ENCODE results near the gene NRROS. TPM values are rescaled to one million over a fixed set of nuclear protein-coding genes. Genes with fewer than 3 reads are reported as not detected.

The NRROS gene
- total and polyA plus RNA-seq, 3 experiments from 2014 or later: 3.5 to 17.0 (median 15.6) TPM

GRCh38 chr3:196651819-196652218 is 12.3 kb downstream of the NRROS start:
- no peak overlapping the region for H3K4me3 Mint-ChIP-seq
- DNase-seq: peak in 1 of 5 donors; percentile 12
- ChIA-PET CTCF (no interaction called here), POLR2A (no interaction called here)
- no peaks in the 10 kb centered on the region for H3K27me3 Mint-ChIP-seq
- no peaks in the 10 kb centered on the region for H3K9me3 Mint-ChIP-seq
- peak overlapping the region in 6 of 8 donors; percentile 28 to 94 (median 79) for H3K27ac Mint-ChIP-seq
- H3K4me3 ChIP-seq (ENCODE audit: low read length): no peak overlapping the region
- no peak overlapping the region for H3K27ac ChIP-seq (ENCODE audit: low read depth, low read length)
- H3K9me3 ChIP-seq (ENCODE audit: low read length): no peaks in the 10 kb centered on the region
- peaks cover 16% of the 10 kb centered on the region for H3K4me1 ChIP-seq (ENCODE audit: insufficient read depth, low read length)
- peaks cover 33 to 51% (median 50%) of the 10 kb centered on the region in 3 donors for H3K4me1 Mint-ChIP-seq
- H3K36me3 Mint-ChIP-seq: peaks cover 0 to 54% (median 15%) of the 10 kb centered on the region in 3 donors
- peaks cover 15% of the 10 kb centered on the region for H3K36me3 ChIP-seq (ENCODE audit: insufficient read depth, low read length)
- no peaks in the 10 kb centered on the region for H3K27me3 ChIP-seq (ENCODE audit: insufficient read depth, low read length, poor library complexity, severe bottlenecking)

- Histone ChIP-seq H3K27ac (ENCODE audit: low read depth, low read length) (no peak overlapping the region), H3K4me3 (ENCODE audit: low read length) (no peak overlapping the region), H3K27me3 (ENCODE audit: insufficient read depth, low read length, poor library complexity, severe bottlenecking) (no peaks in the 10 kb centered on the region), H3K9me3 (ENCODE audit: low read length) (no peaks in the 10 kb centered on the region), H3K36me3 (ENCODE audit: insufficient read depth, low read length) (peaks cover 15% of the 10 kb centered on the region), H3K4me1 (ENCODE audit: insufficient read depth, low read length) (peaks cover 16% of the 10 kb centered on the region)
- H3K36me3 Mint-ChIP-seq: peaks cover 4 to 60% (median 14%) of the 10 kb centered on the region in 3 donors
- H3K27ac Mint-ChIP-seq: peak overlapping the region in 7 of 8 donors; percentile 57 to 95 (median 77)
- no peak overlapping the region for H3K4me3 Mint-ChIP-seq
- no peaks in the 10 kb centered on the region for H3K9me3 Mint-ChIP-seq
- peak in 1 of 5 donors; percentile 17 for DNase-seq
- ChIA-PET CTCF (interaction anchor here (1.6 kb wide), 1 partner anchor 43 kb away, joined by 6 read pairs; no protein-coding TSS in a partner anchor), POLR2A (no interaction called here)
- H3K27me3 Mint-ChIP-seq: no peaks in the 10 kb centered on the region
- H3K4me1 Mint-ChIP-seq: peaks cover 28 to 43% (median 43%) of the 10 kb centered on the region in 3 donors
Observed at GRCh38 chr3:196652961-196653795, 13.7 kb downstream of the NRROS start.

- Mint-ChIP-seq H3K4me3 (no peak overlapping the region), H3K27me3 (no peaks in the 10 kb centered on the region), H3K4me1 (peaks cover 26 to 34% (median 33%) of the 10 kb centered on the region in 3 donors), H3K27ac (peak overlapping the region in 6 of 8 donors; percentile 6 to 91 (median 74)), H3K36me3 (peaks cover 4 to 62% (median 12%) of the 10 kb centered on the region in 3 donors), H3K9me3 (no peaks in the 10 kb centered on the region)
- no peaks in the 10 kb centered on the region for H3K9me3 ChIP-seq (ENCODE audit: low read length)
- no peaks in the 10 kb centered on the region for H3K27me3 ChIP-seq (ENCODE audit: insufficient read depth, low read length, poor library complexity, severe bottlenecking)
- peak in 1 of 5 donors; percentile 16 for DNase-seq
- peaks cover 16% of the 10 kb centered on the region for H3K4me1 ChIP-seq (ENCODE audit: insufficient read depth, low read length)
- H3K27ac ChIP-seq (ENCODE audit: low read depth, low read length): no peak overlapping the region
- CTCF ChIA-PET: interaction anchor here (1.5 to 1.6 kb wide), 2 partner anchors 30 to 44 kb away, joined by 3 to 6 read pairs; no protein-coding TSS in a partner anchor
- POLR2A ChIA-PET: no interaction called here
- H3K4me3 ChIP-seq (ENCODE audit: low read length): no peak overlapping the region
- H3K36me3 ChIP-seq (ENCODE audit: insufficient read depth, low read length): peaks cover 15% of the 10 kb centered on the region
Observed at GRCh38 chr3:196654006-196654734, 14.7 kb downstream of the NRROS start.

- H3K4me1 Mint-ChIP-seq: peaks cover 26 to 33% (median 32%) of the 10 kb centered on the region in 3 donors
- peak in 1 of 5 donors; percentile 35 for DNase-seq
- ChIA-PET POLR2A (no interaction called here), CTCF (interaction anchor here (1.5 kb wide), 1 partner anchor 30 kb away, joined by 3 read pairs; no protein-coding TSS in a partner anchor)
- H3K27ac Mint-ChIP-seq: peak overlapping the region in 2 of 8 donors; percentile 66
- H3K9me3 ChIP-seq (ENCODE audit: low read length): no peaks in the 10 kb centered on the region
- H3K27me3 ChIP-seq (ENCODE audit: insufficient read depth, low read length, poor library complexity, severe bottlenecking): no peaks in the 10 kb centered on the region
- no peak overlapping the region for H3K4me3 Mint-ChIP-seq
- H3K9me3 Mint-ChIP-seq: no peaks in the 10 kb centered on the region
- H3K4me3 ChIP-seq (ENCODE audit: low read length): no peak overlapping the region
- H3K27ac ChIP-seq (ENCODE audit: low read depth, low read length): no peak overlapping the region
- peaks cover 15% of the 10 kb centered on the region for H3K36me3 ChIP-seq (ENCODE audit: insufficient read depth, low read length)
- H3K27me3 Mint-ChIP-seq: no peaks in the 10 kb centered on the region
- peaks cover 4 to 68% (median 12%) of the 10 kb centered on the region in 3 donors for H3K36me3 Mint-ChIP-seq
- peaks cover 16% of the 10 kb centered on the region for H3K4me1 ChIP-seq (ENCODE audit: insufficient read depth, low read length)
Observed at GRCh38 chr3:196654735-196655090, 15.2 kb downstream of the NRROS start.

- Histone ChIP-seq H3K36me3 (ENCODE audit: insufficient read depth, low read length) (peaks cover 15% of the 10 kb centered on the region), H3K27ac (ENCODE audit: low read depth, low read length) (no peak overlapping the region), H3K4me3 (ENCODE audit: low read length) (no peak overlapping the region), H3K4me1 (ENCODE audit: insufficient read depth, low read length) (peaks cover 16% of the 10 kb centered on the region), H3K9me3 (ENCODE audit: low read length) (no peaks in the 10 kb centered on the region), H3K27me3 (ENCODE audit: insufficient read depth, low read length, poor library complexity, severe bottlenecking) (no peaks in the 10 kb centered on the region)
- H3K27ac Mint-ChIP-seq: peak overlapping the region in 4 of 8 donors; percentile 58 to 76 (median 64)
- H3K36me3 Mint-ChIP-seq: peaks cover 4 to 74% (median 12%) of the 10 kb centered on the region in 3 donors
- H3K4me3 Mint-ChIP-seq: no peak overlapping the region
- H3K4me1 Mint-ChIP-seq: peaks cover 25 to 31% (median 30%) of the 10 kb centered on the region in 3 donors
- no peaks in the 10 kb centered on the region for H3K27me3 Mint-ChIP-seq
- H3K9me3 Mint-ChIP-seq: no peaks in the 10 kb centered on the region
- ChIA-PET CTCF (interaction anchor here (2.1 kb wide), 1 partner anchor 46 kb away, joined by 7 read pairs; no protein-coding TSS in a partner anchor), POLR2A (no interaction called here)
- no peak for DNase-seq
Observed at GRCh38 chr3:196655496-196655895, 16.0 kb downstream of the NRROS start.

GRCh38 chr3:196656213-196656612 is 16.7 kb downstream of the NRROS start:
- POLR2A ChIA-PET: interaction anchor here (0.8 kb wide), 1 partner anchor 24 kb away, joined by 3 read pairs; no protein-coding TSS in a partner anchor
- no peaks in the 10 kb centered on the region for H3K9me3 ChIP-seq (ENCODE audit: low read length)
- Mint-ChIP-seq H3K36me3 (peaks cover 4 to 76% (median 12%) of the 10 kb centered on the region in 3 donors), H3K27me3 (no peaks in the 10 kb centered on the region), H3K9me3 (no peaks in the 10 kb centered on the region), H3K27ac (peak overlapping the region in 2 of 8 donors; percentile 36 to 40), H3K4me1 (peaks cover 19 to 24% (median 23%) of the 10 kb centered on the region in 3 donors), H3K4me3 (no peak overlapping the region)
- no peak overlapping the region for H3K27ac ChIP-seq (ENCODE audit: low read depth, low read length)
- CTCF ChIA-PET: interaction anchor here (2.1 kb wide), 1 partner anchor 47 kb away, joined by 7 read pairs; no protein-coding TSS in a partner anchor
- peaks cover 8% of the 10 kb centered on the region for H3K4me1 ChIP-seq (ENCODE audit: insufficient read depth, low read length)
- H3K36me3 ChIP-seq (ENCODE audit: insufficient read depth, low read length): peaks cover 15% of the 10 kb centered on the region
- DNase-seq: no peak
- no peak overlapping the region for H3K4me3 ChIP-seq (ENCODE audit: low read length)
- H3K27me3 ChIP-seq (ENCODE audit: insufficient read depth, low read length, poor library complexity, severe bottlenecking): no peaks in the 10 kb centered on the region

GRCh38 chr3:196659901-196660351 is 20.4 kb downstream of the NRROS start:
- H3K4me3 ChIP-seq (ENCODE audit: low read length): no peak overlapping the region
- peaks cover 0 to 2% (median 0%) of the 10 kb centered on the region in 3 donors for H3K4me1 Mint-ChIP-seq
- ChIA-PET CTCF (interaction anchor here (1.4 kb wide), 1 partner anchor 50 kb away, joined by 4 read pairs; no protein-coding TSS in a partner anchor), POLR2A (no interaction called here)
- DNase-seq: no peak
- H3K4me1 ChIP-seq (ENCODE audit: insufficient read depth, low read length): no peaks in the 10 kb centered on the region
- no peaks in the 10 kb centered on the region for H3K9me3 ChIP-seq (ENCODE audit: low read length)
- peaks cover 4 to 73% (median 10%) of the 10 kb centered on the region in 3 donors for H3K36me3 Mint-ChIP-seq
- H3K9me3 Mint-ChIP-seq: no peaks in the 10 kb centered on the region
- no peak overlapping the region for H3K27ac ChIP-seq (ENCODE audit: low read depth, low read length)
- H3K27me3 ChIP-seq (ENCODE audit: insufficient read depth, low read length, poor library complexity, severe bottlenecking): no peaks in the 10 kb centered on the region
- no peaks in the 10 kb centered on the region for H3K27me3 Mint-ChIP-seq
- H3K4me3 Mint-ChIP-seq: no peak overlapping the region
- peaks cover 6% of the 10 kb centered on the region for H3K36me3 ChIP-seq (ENCODE audit: insufficient read depth, low read length)
- peak overlapping the region in 2 of 8 donors; percentile 69 to 81 for H3K27ac Mint-ChIP-seq

Measured in CD8-positive, alpha-beta memory T cell (primary cell).